Suprapubic skin (tissue), 3 donors: ENCODE results near the gene EDN1.

Source experiments
- POLR2AphosphoS5 ChIP-seq, 3 donors: sonication (generic); formaldehyde crosslinking; IDR thresholded peaks; one replicate each; pipeline ENCODE4 v1.6.1; 2017; ENCODE audit warnings: antibody characterized with exemption in 3 of 3
- TF ChIP-seq, protein P1 (sequence below), 2 donors: fragments of 200-600 bp in 1 of 2; fragments of 450-650 bp in 1 of 2; sonication (generic) in 1 of 2; IDR thresholded peaks; one replicate each; pipeline ENCODE4 v1.5.1; 2016 to 2019; ENCODE audit warnings: antibody characterized with exemption in 2 of 2, mild to moderate bottlenecking in 1 of 2, moderate library complexity in 1 of 2

DNA sequence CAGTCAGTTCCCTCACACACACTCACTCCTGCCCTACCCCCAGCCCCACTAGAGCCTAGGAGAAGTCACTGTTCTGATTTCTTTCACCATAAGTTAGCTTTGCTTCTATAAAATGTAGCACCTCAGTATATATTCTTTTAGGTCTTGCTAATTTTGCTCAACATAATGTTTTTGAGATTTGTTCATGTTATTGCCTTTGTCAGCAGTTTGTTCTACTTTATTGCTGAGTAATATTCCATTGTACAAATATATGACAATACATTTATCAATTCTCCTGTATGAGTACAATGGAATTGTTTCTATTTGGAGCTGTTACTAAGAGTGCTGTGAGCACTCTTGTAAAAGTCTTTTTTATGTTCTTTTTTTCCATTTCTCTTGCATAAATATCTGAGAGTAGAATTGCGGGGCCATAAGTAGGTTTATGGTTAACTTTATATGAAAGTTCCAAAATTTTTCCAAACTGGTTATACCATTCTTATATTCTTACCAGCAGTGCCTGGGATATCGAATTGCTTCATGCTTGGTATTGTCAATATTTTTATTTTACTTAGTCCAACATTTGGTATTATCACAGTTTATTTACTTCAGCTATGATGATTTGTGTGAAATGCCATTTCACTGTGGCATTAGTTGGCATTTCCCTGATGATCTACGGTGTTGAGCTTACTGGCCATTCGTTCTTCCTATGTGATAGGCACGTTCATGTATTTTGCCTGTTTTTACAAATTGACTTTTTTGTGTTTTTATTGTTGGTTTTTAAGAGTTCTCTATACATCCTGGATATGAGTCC is 25.3 kb downstream of the EDN1 start:
- TF ChIP-seq, protein P1, sequence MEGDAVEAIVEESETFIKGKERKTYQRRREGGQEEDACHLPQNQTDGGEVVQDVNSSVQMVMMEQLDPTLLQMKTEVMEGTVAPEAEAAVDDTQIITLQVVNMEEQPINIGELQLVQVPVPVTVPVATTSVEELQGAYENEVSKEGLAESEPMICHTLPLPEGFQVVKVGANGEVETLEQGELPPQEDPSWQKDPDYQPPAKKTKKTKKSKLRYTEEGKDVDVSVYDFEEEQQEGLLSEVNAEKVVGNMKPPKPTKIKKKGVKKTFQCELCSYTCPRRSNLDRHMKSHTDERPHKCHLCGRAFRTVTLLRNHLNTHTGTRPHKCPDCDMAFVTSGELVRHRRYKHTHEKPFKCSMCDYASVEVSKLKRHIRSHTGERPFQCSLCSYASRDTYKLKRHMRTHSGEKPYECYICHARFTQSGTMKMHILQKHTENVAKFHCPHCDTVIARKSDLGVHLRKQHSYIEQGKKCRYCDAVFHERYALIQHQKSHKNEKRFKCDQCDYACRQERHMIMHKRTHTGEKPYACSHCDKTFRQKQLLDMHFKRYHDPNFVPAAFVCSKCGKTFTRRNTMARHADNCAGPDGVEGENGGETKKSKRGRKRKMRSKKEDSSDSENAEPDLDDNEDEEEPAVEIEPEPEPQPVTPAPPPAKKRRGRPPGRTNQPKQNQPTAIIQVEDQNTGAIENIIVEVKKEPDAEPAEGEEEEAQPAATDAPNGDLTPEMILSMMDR (IDR thresholded peaks at IDR 0.05) = no peak
- no peak for TF ChIP-seq POLR2AphosphoS5 (IDR thresholded peaks at IDR 0.05)
